UCSD-AML1 (cell line): ENCODE data around the gene ROR2.
"Not testable (repeated sequence)": the region's sequence is repeated elsewhere in the genome, so short reads cannot be mapped to it uniquely, and the experiment has no call there.

ENCODE experiments used
- DNase-seq: peaks from one replicate; lab custom pipeline; 2025; ENCODE audit not compliant: unreplicated experiment; lab: John Stamatoyannopoulos, UW

Gene ROR2

DNA sequence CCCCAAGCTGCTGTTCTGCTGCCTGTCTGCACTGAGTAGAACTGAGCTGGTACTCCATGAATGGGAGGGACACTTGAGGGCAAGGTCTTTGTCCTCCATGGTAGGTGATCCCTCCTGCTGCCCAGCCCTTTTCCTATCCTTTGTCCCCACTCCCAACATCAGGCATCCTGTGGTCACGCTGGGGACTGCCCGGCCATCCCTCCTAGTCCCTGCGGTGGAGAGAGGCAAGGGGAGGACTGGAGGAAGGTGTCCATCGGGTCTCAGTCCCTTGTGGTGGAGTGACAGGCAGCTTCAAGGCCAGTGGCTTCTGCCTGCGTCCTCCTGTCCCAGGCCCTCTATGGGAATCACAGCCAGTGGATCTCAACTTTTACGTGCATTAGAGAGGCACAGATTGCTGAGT, 25.9 kb downstream of the ROR2 start:
- DNase-seq, result no peak

DNA sequence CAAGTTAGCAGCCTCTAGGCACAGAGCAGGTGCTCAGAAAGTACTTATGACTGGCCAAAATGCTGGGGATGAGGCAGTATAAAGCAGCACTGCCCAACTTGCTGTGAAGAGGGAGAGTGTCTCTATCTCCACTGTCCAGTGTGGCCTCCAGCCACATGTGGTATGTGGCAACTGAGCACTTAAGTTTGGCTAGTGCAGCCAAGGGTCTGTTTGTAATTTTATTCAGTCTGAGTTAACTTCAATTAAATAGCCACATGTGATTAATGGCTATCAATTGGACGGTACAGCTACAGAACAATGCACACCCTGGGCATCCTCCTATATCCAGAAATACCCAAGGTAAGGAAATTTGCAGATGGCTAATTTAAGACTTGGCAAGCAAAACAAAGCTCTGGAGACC, 26.9 kb downstream of the ROR2 start:
- no peak for DNase-seq

DNA sequence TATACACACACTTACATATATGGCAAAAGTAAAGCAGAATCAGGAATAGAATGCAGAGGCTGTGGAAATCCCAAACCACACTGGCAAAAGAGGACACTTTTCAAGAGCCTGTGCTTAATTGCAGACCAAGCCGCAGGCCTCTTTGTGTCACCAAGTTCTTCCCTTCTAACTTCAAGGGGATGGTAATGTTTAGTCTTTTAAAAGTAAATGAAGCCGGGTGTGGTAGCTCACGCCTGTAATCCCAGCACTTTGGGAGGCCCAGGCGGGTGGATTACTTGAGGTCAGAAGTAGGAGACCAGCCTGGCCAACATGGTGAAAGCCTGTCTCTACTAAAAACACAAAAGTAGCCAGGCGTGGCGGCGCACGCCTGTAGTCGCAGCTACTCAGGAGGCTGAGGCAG, 28.7 kb downstream of the ROR2 start:
- DNase-seq, result no peak

DNA sequence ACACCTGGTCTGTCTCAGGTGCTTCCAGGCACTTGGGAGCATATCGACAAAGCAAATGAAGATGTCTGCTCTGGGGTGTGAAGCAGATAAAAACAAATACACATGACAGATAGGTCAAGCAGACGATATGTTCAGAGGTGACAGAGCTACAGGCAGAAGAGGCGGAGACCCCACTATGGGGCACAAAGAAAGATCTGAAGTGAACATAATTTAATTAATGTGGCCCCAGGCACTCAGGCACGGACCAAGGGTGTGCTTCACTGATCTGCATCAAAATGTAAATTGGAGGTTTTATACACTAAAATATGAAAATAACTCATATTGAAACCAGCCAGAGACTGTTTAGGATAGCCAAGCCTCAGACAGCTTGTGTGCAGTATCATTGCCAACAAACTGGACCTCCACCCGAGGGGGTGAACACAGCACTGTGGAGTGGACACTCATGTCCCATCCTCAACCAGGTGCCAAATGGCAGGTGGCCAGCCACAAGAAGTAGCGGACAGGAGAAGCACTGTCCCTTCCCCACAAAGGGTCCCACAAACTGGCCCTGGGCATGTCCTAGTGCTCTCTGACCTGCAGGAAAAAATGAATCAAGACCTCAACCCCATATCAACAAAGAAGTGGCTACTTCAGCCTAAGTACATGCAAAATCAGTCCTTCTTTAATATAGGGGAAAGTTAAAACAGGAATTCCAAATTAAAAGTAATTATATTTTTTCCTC, 29.2 kb downstream of the ROR2 start:
- no peak for DNase-seq

DNA sequence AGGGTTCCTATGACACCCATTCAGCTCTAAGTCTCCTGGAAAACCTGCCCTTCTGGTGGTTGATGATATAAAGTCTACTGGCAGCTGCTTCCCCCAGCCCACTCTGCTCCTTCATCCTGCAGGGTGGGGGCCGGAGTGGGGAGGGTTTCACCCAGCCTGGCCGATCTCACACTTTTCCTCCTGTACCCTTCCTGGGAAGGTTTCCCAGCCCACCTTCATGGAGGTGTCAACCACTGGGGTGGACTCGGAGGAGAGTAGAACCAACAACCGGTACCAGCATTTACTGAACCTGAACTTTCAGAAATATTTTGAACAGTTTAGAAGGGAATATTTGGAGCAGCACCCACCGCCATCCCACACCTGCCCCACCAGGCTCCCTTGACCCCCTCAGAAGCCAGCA, 30.4 kb downstream of the ROR2 start:
- no peak for DNase-seq

DNA sequence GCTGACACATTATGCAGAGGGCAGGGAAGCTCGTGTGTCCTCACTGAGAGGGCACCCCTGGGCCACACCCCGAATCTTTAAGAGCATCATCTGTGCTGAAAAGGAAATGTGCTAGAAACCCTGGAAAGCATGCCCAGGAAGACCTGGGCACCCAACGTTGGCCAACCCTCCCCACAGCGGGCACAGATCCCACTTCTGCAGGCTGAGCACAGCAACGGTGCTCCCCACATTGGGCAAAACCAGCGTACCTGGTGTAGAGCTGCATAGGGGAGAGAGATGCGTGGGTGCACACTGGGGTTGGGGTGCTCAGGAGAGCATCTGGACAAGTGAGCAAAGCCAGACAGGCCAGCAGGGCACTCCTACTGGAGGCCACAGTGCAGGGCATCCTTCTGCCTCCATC, 32.6 kb downstream of the ROR2 start:
- no peak for DNase-seq

DNA sequence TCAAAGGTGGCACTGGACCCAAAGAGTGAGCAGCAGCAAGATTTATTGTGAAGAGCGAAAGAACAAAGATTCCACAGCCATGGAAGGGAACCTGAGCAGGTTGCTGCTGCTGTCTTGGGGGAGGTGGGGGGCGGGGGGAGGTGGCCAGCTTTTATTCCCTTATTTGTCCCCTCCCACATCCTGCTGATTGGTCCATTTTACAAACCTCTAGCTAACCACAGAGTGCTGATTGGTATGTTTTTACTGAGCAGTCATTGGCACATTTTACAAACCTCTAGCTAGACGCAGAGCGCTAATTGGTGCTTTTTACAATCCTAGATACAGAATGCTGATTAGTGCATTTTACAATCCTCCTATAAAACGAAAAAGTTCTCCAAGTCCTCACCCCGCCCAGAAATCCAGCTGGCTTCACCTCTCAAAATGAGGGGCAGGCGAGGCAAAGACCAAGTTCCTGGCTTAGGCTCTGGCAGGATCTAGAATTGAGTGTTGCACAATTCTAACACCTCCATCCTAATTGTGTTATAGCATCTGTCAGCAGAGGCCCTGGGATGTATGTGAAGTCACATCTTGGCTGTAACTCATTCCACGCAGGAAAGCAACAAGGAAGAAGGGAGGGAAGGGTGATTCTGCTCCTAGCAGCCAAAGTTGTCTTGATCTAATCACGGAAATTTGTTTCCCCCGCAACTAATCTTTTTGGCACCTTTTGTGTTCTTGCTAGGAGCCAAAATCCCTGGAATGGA, 34.3 kb downstream of the ROR2 start:
- no peak for DNase-seq

DNA sequence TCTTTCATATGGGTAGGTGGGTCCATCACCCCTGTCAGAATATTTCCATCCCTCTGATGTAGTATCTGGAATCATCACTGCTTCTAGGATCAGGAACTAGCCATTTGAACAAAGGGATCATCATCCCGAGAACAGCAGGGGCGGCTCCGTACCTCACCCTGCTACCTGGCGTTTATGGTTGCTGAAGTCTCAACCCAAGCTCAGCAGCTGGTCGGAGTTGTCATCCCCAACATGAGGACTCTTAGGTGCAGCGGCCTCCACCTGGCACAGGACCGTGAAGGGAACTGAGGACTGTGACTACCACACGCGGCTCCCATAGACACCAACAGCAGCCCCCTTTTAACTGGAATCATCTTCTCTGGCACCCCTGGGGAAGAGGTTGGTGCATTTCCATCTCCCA, 35.1 kb downstream of the ROR2 start:
- no peak for DNase-seq

DNA sequence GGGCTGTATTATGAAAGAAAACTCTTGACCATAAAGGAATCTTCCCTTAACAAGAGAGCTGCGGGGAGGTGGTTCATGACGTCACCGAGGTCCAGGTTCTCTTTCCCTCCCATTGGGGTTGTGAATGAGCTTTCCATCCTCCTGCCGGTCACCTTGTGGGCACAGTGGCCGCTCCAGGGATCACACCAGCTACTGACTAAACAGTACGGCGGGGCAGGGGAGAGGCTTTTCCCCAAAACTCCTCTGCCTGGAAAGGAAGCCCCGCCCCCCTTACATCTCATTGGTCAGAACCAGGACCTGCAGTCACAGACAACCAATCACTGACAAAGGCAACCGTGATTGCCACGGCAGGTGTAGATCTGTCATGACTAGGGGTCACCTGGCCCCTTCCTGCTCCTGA, 35.6 kb downstream of the ROR2 start:
- DNase-seq, result no peak

DNA sequence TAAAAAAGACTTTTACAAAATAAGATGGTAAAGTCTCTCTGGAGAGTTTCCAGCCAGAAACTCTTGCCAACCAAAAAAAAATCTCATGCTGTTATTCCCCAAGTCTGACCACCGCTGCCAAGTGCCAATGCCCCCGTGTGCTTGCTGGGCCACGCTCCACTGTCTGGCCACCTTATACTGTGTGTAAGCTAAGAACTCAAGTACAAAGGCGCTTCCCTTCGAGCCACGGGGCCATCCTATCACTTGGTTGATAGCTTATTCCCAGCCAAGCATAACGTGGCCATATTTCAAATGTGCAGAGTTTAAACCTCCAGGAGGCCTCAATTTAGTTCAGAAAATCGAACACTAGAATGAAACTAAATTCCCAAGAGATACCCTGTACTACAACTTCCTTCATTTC, 36.0 kb downstream of the ROR2 start:
- DNase-seq, result no peak

DNA sequence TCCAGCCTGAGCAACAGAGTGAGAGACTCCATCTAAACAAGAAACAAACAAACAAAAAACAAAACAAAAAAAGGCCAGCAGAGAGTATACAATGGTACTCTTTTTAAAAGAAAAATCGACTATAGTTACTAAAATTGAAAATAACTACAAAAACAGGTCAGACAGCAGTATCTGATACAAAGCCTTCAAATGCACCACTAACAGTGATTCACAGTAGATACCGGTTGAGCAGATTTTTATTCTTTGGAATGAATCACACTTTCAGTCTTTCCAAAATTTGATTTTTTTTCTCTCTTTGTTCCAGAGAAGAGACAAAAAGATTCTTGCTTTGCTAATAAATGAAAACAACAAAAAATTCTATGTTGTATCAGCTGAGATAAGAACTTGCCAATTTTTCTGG, 36.9 kb downstream of the ROR2 start:
- no peak for DNase-seq

DNA sequence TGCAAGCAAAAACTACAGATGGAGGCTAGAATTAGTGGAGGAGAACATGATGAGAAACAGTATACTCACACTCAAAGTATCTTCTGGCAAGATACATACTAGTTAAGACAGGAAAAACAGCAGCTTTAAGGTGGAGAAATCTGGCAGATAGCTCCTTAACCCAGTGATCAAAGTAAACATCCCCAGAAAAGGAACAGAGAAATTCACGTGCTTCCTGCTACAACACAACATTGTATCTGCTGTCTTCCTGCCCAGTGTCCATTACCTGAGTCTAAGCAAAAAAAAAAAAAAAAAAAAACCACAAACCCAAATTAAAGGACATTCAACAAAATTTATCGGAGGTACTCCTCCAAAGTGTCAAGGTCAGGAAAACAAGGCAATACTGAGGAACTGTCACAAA, 38.4 kb downstream of the ROR2 start:
- DNase-seq, result no peak

DNA sequence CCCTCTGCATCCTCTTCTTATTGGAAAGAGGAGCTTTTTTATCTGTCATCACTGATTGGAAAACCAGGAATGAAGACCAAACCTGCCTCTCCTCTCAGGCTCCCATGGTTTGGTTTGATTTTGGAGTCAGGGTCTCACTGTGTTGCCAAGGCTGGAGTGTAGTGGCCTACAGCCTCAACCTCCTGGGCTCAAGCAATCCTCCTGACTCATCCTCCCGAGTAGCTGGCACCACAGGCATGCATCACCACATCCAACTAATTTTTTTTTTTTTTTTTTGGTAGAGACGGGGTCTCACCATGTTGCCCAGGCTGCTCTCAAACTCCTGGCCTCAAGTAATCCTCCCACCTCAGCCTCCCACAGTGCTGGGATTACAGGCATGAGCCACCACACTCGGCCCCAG, 40.8 kb downstream of the ROR2 start:
- DNase-seq, result not testable (repeated sequence)

DNA sequence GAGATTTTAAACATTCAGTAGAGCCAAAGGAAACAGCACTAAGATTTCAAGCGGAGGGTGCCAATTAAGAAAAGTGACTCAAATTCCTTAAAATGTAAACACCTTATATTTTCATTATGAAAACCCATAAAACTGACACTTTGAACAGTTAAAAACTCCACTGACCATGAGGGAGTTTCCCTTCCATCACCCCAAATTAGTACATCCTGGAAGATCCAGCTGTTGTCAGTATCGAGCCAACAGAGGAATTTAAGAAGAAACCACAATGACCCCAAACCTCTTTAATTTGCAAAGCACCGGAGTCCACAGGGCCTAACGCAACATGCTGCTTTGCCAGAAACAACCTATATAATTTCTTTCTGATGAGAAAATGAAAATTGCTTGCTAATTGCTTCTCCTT, 41.3 kb downstream of the ROR2 start:
- no peak for DNase-seq

DNA sequence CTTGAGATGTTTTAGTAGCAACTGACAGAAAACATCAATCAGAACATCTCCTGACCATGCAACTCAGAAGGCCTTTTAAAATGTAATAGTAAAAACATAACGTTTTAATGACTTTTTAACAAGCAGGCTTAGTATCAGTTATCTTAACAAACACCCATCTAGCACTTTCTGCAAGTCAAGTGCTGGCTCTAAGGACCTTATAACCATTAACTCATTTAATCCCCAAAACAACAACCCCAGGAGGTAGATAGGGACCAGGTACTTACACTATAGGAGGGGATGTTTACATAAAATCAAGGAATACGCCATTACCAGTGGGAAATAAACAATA, 41.8 kb downstream of the ROR2 start:
- DNase-seq, result no peak

DNA sequence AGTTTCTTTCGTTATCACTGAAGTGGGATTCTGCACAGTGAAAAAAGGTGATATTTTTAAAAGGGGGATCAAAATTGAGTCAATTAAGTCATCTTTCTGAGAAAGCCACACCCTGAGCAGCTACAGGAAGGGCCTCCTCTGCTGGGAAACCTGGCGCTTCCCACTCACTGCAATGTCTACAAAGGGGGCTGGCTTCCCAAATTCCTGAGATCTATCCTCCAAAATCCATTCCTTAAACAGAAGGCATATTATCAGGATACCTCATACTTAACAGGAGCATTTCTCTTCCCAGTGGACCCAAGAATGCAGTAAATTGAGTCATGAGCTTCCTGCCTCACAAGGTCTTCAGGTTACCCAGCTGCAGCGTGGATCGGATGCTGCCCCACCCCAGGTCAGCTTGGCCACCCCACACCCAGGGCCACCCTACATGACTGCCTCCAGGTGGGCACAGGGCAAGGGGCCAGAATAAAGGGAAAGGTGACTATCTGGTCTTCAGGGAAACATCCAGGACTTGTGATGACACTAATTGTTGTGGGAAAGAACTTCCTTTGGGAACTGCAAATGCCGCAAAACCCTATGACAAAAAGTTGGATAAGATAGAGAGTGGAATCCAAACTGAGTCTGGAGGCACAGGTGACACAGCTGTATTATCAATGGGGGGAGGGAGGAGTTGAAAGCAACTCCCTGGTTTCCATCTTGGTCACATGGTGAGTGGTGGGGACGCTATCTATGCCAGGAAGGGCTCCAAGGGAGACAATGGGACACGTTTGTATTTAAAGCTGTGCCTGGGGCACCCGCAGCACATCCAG, 42.3 kb downstream of the ROR2 start:
- no peak for DNase-seq

DNA sequence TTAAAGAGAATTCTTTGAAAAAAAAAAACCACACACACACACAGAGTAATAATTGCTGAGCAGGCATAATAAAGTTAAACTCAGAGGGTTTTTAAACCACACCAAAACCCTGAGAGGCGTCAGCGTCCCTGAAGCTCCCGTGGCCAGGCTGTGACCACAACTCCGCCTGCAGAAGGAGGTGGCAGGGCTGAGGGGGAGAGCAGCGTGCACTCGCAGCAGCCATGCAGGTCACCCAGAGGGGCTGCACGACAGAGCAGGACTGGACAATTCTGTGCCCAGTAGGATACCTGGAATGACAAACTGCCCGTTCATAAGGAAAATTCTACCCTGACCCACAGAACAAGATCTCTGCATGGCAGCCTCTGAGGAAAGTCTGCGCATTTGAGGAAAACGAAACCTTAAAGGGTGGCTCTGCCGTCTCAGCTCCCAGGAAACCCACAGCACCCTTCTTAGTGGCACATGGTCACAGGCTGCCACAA, 44.0 kb downstream of the ROR2 start:
- peak; percentile 31 for DNase-seq

DNA sequence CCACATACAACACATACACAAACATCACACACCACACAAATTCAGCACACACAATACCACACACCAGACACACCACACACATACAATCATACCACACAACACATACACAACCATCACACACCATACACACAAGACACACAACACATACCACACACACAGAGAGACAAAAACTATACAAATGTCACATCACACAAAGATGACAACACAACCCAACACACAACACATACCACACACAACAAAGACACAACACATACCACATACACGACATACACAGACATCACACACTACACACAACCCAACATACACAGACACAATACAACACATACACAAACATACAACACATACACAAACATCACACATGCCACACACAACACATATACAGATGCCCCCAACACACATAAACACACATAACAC, 44.8 kb downstream of the ROR2 start:
- DNase-seq, result no peak

DNA sequence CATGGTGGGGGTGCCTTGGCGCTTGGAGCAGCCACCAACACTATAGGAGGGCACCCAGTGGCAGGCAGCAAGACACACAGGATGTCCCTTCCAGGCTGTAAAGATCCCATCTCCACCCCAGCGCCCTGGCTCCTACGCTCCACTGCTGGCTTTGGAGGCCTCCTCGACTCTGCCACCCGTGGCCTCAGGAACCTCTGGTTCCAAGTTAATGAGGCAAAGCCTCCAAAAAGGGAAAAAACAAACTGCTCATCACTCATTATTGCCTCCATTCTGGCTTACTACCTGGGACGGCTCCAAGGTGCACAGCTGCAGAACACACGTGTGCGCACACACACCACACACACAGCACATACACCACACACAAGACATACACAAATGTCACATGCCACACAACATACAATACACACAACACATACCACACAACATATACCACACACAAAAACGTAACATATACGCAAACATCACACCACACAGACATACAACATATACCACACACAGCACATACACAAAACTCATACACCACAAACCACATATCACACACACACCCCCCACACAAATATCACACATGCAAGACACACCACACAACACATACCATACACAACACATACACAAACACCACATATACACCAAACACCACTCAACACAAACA, 45.3 kb downstream of the ROR2 start:
- DNase-seq, result no peak

DNA sequence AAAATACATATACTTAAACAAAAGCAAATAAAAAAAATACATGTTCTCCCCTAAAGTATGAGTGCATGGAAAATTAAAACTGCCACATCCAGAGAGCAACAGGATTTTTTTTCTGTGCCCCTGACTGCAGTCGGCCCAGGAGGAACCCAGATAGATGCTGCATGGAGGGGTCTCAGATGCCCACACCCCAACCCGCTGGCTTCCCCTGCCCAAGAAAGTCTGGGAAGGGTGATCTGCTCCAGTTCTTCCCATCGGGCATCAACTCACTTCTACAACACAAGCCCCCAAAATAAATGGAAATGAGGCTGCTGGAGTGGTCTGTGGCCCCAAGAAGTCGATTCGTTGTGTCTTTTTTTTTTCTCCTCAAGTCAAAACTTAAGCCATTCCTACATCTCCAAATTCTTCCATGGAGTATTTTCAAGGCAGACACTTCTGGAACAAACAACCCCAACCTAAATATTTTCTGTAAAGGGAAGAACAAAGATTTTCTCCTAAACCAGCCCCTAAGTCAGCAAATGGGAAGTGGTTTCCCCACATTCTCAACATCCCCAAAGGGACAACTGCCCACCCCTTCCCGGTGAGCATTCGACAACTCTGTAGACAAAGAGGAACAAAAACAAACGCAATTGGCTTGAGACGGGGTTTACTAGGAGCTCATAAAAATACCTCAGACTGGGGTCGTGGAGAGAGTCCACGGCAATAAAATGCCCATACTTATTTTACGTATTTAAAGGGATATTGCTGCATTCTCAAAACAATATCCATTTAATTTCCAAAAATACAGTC, 46.7 kb downstream of the ROR2 start:
- DNase-seq, result no peak
